Gastrocnemius medialis (tissue), 4 donors: Measurements from ENCODE around the gene MAPRE2. TPM values are rescaled to one million over a fixed set of nuclear protein-coding genes. Genes with fewer than 3 reads are reported as not detected.
A peak's percentile ranks its signal among the peaks of the same experiment; 100 is the strongest.

Experiments
- ATAC-seq, 2 donors: fragments of 150-250 bp; one replicate each; pipeline ENCODE4 v1.9.1; 2016
- DNase-seq, 2 donors: peaks; one replicate each; pipeline ENCODE4 v3.0.0-alpha.2; 2019
- H3K27ac ChIP-seq, 4 donors: fragments of 200-600 bp; sonication (generic); 1 replicate in 1 of 4; 2 replicates in 3 of 4; pipeline ENCODE4 v1.5.1; 2016 to 2018; ENCODE audit warnings: mild to moderate bottlenecking in 2 of 4, moderate library complexity in 1 of 4
- H3K27me3 ChIP-seq, 3 donors: fragments of 200-600 bp; sonication (generic) in 2 of 3; 1 replicate in 1 of 3; 2 replicates in 2 of 3; pipeline versions ENCODE4 v1.5.1 to v1.6.0; 2016 to 2019; ENCODE audit warnings: mild to moderate bottlenecking in 1 of 3, moderate library complexity in 1 of 3
- H3K36me3 ChIP-seq, 2 donors: fragments of 200-600 bp; sonication (generic) in 1 of 2; one replicate each; pipeline ENCODE4 v1.5.1; 2017 to 2018
- H3K4me1 ChIP-seq, 2 donors: fragments of 200-600 bp; sonication (generic) in 1 of 2; one replicate each; pipeline ENCODE4 v1.5.1; 2016 to 2017; ENCODE audit warnings: mild to moderate bottlenecking in 2 of 2
- H3K4me3 ChIP-seq, 4 donors: fragments of 200-600 bp; sonication (generic) in 3 of 4; 1 replicate in 1 of 4; 2 replicates in 3 of 4; pipeline ENCODE4 v1.5.1; 2016 to 2019; ENCODE audit warnings: mild to moderate bottlenecking in 2 of 4
- H3K9me3 ChIP-seq, 3 donors: fragments of 200-600 bp; sonication (generic) in 2 of 3; 1 replicate in 1 of 3; 2 replicates in 2 of 3; pipeline ENCODE4 v1.5.1; 2016 to 2019
- CTCF ChIP-seq, 5 experiments: fragments of 450-650 bp in 3 of 5; fragments of 200-600 bp in 2 of 5; sonication (generic) in 2 of 5; IDR thresholded peaks in 4 of 5; conservative IDR thresholded peaks in 1 of 5; 1 replicate in 4 of 5; 2 replicates in 1 of 5; pipeline ENCODE4 v1.5.1; 2016 to 2019; ENCODE audit warnings: antibody characterized with exemption in 5 of 5, mild to moderate bottlenecking in 3 of 5, moderate library complexity in 3 of 5
- POLR2A ChIP-seq, 2 donors: fragments of 450-650 bp; IDR thresholded peaks; one replicate each; pipeline ENCODE4 v1.6.1; 2017; ENCODE audit warnings: antibody characterized with exemption in 2 of 2, mild to moderate bottlenecking in 2 of 2, moderate library complexity in 2 of 2
- in situ Hi-C, 4 donors: fragments of 200-750 bp; cut with MboI; loops; one replicate each; pipeline versions ENCODE4 v1.15.0 to v1.8.0; 2017; ENCODE audit warnings: low sequenced_read_pairs in 4 of 4
- intact Hi-C: fragments of 100-400 bp; cut with DNase I; formaldehyde crosslinking; loops from one replicate; pipeline ENCODE4 v1.15.1; 2023; ENCODE audit warnings: low total_unique reads
- total RNA-seq, 4 donors: library from RNA; depleted of rRNA; stranded (reverse); fragments of >200 nt; gene quantifications; one replicate each; pipeline versions ENCODE4 v1.1.0 to v1.2.3, GENCODE V29; 2016

Gene MAPRE2
- total RNA-seq, 4 donors from 2014 or later, result 21.3 to 46.2 (median 34.4) TPM

- peak in 1 of 2 donors; percentile 2 for ATAC-seq
Observed at GRCh38 chr18:35041815-35042387, 688 bp downstream of the MAPRE2 start.

GRCh38 chr18:35042389-35043071 is 1.3 kb downstream of the MAPRE2 start:
- no peak for TF ChIP-seq CTCF (IDR thresholded peaks at IDR 0.05 in 4 of 5, conservative IDR thresholded peaks at IDR 0.05 in 1 of 5)
- TF ChIP-seq POLR2A (IDR thresholded peaks at IDR 0.05), result no peak
- peak overlapping the region; percentile 64 to 90 (median 84) for H3K4me3 ChIP-seq
- H3K4me1 ChIP-seq, result peaks cover 46 to 61% of the 10 kb centered on the region in 2 donors
- intact Hi-C loops (loop anchor here (2.0 to 10.0 kb wide), 4 partner anchors 35 to 160 kb away; no protein-coding TSS in a partner anchor), in situ Hi-C loops (no loop called here)
- no peaks in the 10 kb centered on the region for H3K36me3 ChIP-seq
- H3K27ac ChIP-seq, result peak overlapping the region; percentile 84 to 90 (median 87)
- no peak for ATAC-seq
- no peaks in the 10 kb centered on the region for H3K27me3 ChIP-seq
- no peaks in the 10 kb centered on the region for H3K9me3 ChIP-seq
- no peak for DNase-seq

More at GRCh38 chr18:35041815-35042387, 688 bp downstream of the MAPRE2 start:
- H3K9me3 ChIP-seq, result no peaks in the 10 kb centered on the region
- H3K27ac ChIP-seq, result peak overlapping the region; percentile 84 to 90 (median 87)
- H3K4me3 ChIP-seq, result peak overlapping the region; percentile 64 to 90 (median 84)
- in situ Hi-C loops, result no loop called here
- intact Hi-C loops, result loop anchor here (2.0 to 10.0 kb wide), 5 partner anchors 35 to 160 kb away; no protein-coding TSS in a partner anchor
- TF ChIP-seq POLR2A (IDR thresholded peaks at IDR 0.05), result no peak
- TF ChIP-seq CTCF (IDR thresholded peaks at IDR 0.05 in 4 of 5, conservative IDR thresholded peaks at IDR 0.05 in 1 of 5), result no peak
- H3K27me3 ChIP-seq, result no peaks in the 10 kb centered on the region
- peaks cover 47 to 59% of the 10 kb centered on the region in 2 donors for H3K4me1 ChIP-seq
- no peak for DNase-seq
- no peaks in the 10 kb centered on the region for H3K36me3 ChIP-seq

- DNase-seq, result no peak
- H3K4me1 ChIP-seq, result peaks cover 43 to 60% of the 10 kb centered on the region in 2 donors
- intact Hi-C loops (loop anchor here (2.0 to 10.0 kb wide), 4 partner anchors 34 to 161 kb away; no protein-coding TSS in a partner anchor), in situ Hi-C loops (no loop called here)
- peak overlapping the region; percentile 64 to 90 (median 84) for H3K4me3 ChIP-seq
- TF ChIP-seq CTCF (IDR thresholded peaks at IDR 0.05 in 4 of 5, conservative IDR thresholded peaks at IDR 0.05 in 1 of 5) (no peak), POLR2A (IDR thresholded peaks at IDR 0.05) (no peak)
- peak overlapping the region; percentile 84 to 90 (median 87) for H3K27ac ChIP-seq
- no peaks in the 10 kb centered on the region for H3K36me3 ChIP-seq
- H3K27me3 ChIP-seq, result no peaks in the 10 kb centered on the region
- no peaks in the 10 kb centered on the region for H3K9me3 ChIP-seq
- ATAC-seq, result no peak
Observed at GRCh38 chr18:35043207-35043606, 2.0 kb downstream of the MAPRE2 start.

GRCh38 chr18:35045121-35045520 is 3.9 kb downstream of the MAPRE2 start:
- Histone ChIP-seq H3K27me3 (no peaks in the 10 kb centered on the region), H3K4me3 (peak overlapping the region in 1 of 4 donors; percentile 10), H3K36me3 (no peaks in the 10 kb centered on the region), H3K27ac (peak overlapping the region; percentile 84 to 90 (median 87)), H3K4me1 (peaks cover 58 to 67% of the 10 kb centered on the region in 2 donors), H3K9me3 (no peaks in the 10 kb centered on the region)
- intact Hi-C loops (loop anchor here (10.0 kb wide), 1 partner anchor 100 kb away; no protein-coding TSS in a partner anchor), in situ Hi-C loops (no loop called here)
- TF ChIP-seq CTCF (IDR thresholded peaks at IDR 0.05 in 4 of 5, conservative IDR thresholded peaks at IDR 0.05 in 1 of 5) (no peak), POLR2A (IDR thresholded peaks at IDR 0.05) (no peak)
- ATAC-seq (no peak), DNase-seq (no peak)
